ENCODE measurements around the gene TTR.

Gene TTR

GRCh38 chr18:31591628-31592027 lies at the start of gene TTR:
Gene TTR, plus strand, starts transcription at chr18:31591877. Its CDS starts 26 bp downstream, at chr18:31591903.
- H3K36me3 ChIP-seq (ENCODE audit: insufficient read depth, low read depth, low read length), result no peaks in the 10 kb centered on the region
- H3K27ac ChIP-seq (ENCODE audit: low read length), result no peak within 1 kb of the TSS
- H3K9me3 ChIP-seq (ENCODE audit: insufficient read depth, low read depth, low read length), result no peaks in the 10 kb centered on the region
- H3K4me1 ChIP-seq (ENCODE audit: insufficient read depth, low read length), result no peaks in the 10 kb centered on the region
- no peaks in the 10 kb centered on the region for H3K27me3 ChIP-seq (ENCODE audit: insufficient read depth, low read length)
- H3K9ac ChIP-seq (ENCODE audit: low read depth, low read length), result no peak within 1 kb of the TSS
- H3K4me3 ChIP-seq (ENCODE audit: low read length), result no peak within 1 kb of the TSS

DNA sequence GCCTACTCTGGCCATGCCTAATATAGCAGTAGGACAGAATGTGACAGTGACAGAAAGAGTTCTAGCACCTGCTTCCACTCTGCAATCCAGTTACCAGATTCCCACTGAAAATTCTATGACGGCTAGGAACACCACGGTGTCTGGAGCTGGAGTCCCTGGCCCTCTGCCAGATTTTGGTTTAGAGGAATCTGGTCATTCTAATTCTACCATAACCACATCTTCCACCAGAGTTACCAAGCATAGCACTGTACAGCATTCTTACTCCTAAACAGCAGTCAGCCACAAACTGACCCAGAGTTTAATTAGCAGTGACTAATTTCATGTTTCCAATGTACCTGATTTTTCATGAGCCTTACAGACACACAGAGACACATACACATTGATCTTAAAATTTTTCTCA lies 45.2 kb upstream of the TTR start:
- no peaks in the 10 kb centered on the region for H3K27me3 ChIP-seq (ENCODE audit: insufficient read depth, low read length)
- no peak overlapping the region for H3K27ac ChIP-seq (ENCODE audit: low read length)
- no peaks in the 10 kb centered on the region; the same call in 1 of the 2 replicates for H3K4me1 ChIP-seq (ENCODE audit: insufficient read depth, low read length)
- peaks cover 58% of the 10 kb centered on the region for H3K36me3 ChIP-seq (ENCODE audit: insufficient read depth, low read depth, low read length)
- H3K9ac ChIP-seq (ENCODE audit: low read depth, low read length), result no peak overlapping the region
- no peak overlapping the region for H3K4me3 ChIP-seq (ENCODE audit: low read length)
- no peaks in the 10 kb centered on the region for H3K9me3 ChIP-seq (ENCODE audit: insufficient read depth, low read depth, low read length)

- H3K4me3 ChIP-seq (ENCODE audit: low read length), result no peak overlapping the region
- peaks cover 34% of the 10 kb centered on the region for H3K36me3 ChIP-seq (ENCODE audit: insufficient read depth, low read depth, low read length)
- no peaks in the 10 kb centered on the region; the same call in 1 of the 2 replicates for H3K4me1 ChIP-seq (ENCODE audit: insufficient read depth, low read length)
- H3K27me3 ChIP-seq (ENCODE audit: insufficient read depth, low read length), result no peaks in the 10 kb centered on the region
- no peak overlapping the region for H3K27ac ChIP-seq (ENCODE audit: low read length)
- H3K9me3 ChIP-seq (ENCODE audit: insufficient read depth, low read depth, low read length), result no peaks in the 10 kb centered on the region
- H3K9ac ChIP-seq (ENCODE audit: low read depth, low read length), result no peak overlapping the region
Measured at GRCh38 chr18:31548853-31549252, 42.8 kb upstream of the TTR start.

DNA sequence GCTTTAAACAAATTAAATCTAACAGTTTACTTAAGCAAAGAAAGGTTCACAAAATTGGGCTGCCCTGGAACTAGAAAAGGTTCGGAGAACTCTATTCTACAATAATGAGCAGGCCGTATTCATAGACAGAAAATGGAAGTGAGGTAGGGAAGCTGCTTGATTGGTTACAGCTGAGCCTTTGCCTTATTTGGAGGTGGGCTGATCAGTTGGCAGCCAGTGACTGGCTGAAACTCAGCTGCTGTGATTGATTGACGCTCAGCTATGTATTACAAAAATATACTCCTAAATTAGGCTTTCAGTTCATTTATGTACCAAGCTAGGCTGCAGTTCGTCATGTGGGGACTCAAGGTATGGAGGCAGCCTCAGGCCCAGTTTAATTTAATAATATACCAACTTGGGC lies 42.3 kb upstream of the TTR start:
- Histone ChIP-seq H3K36me3 (ENCODE audit: insufficient read depth, low read depth, low read length) (peaks cover 29% of the 10 kb centered on the region), H3K9me3 (ENCODE audit: insufficient read depth, low read depth, low read length) (no peaks in the 10 kb centered on the region), H3K9ac (ENCODE audit: low read depth, low read length) (no peak overlapping the region), H3K4me3 (ENCODE audit: low read length) (no peak overlapping the region), H3K27me3 (ENCODE audit: insufficient read depth, low read length) (no peaks in the 10 kb centered on the region), H3K4me1 (ENCODE audit: insufficient read depth, low read length) (peaks cover 1% of the 10 kb centered on the region; the same call in 1 of the 2 replicates), H3K27ac (ENCODE audit: low read length) (no peak overlapping the region)

DNA sequence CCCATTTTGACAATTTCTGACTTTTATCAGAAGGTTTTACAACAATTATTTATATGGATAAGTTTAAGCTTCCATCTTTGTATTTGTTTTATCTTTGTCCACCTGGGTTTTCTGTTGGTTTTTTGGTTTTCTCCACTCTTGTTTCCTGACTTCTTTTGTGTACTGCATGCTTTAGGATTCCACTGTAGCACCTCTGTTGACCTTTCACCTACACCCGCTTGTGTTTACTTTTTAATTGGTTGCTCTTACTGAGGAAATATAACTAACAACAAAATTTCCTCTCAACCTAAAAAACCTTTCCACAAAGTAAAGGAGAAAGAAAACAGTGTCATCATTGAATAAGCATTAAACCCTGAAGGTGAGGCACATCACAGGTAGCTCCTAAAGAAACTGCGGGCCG lies 39.8 kb upstream of the TTR start:
- Histone ChIP-seq H3K9me3 (ENCODE audit: insufficient read depth, low read depth, low read length) (no peaks in the 10 kb centered on the region), H3K36me3 (ENCODE audit: insufficient read depth, low read depth, low read length) (peaks cover 4% of the 10 kb centered on the region), H3K4me3 (ENCODE audit: low read length) (no peak overlapping the region), H3K9ac (ENCODE audit: low read depth, low read length) (no peak overlapping the region), H3K27me3 (ENCODE audit: insufficient read depth, low read length) (no peaks in the 10 kb centered on the region), H3K27ac (ENCODE audit: low read length) (no peak overlapping the region), H3K4me1 (ENCODE audit: insufficient read depth, low read length) (peaks cover 3% of the 10 kb centered on the region; the same call in 1 of the 2 replicates)

DNA sequence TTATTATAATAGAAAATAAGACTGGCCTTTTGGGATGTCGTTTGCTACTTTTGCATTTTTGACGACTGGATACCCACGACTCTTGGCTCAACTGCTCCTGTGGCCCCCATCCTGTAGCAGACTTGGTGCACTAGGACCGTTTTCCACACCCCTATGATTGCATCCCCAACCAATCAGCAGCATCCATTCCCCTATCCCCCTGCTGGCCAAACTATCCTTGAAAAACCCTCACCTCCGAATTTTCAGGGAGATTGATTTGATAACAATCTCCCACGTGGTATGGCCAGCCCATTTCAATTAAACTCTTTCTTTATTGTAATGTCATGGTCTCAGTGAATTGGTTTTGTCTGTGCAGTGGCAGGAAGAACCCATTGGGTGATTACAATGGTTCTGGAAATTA lies 37.9 kb upstream of the TTR start:
- H3K4me1 ChIP-seq (ENCODE audit: insufficient read depth, low read length), result peaks cover 3% of the 10 kb centered on the region; the same call in 1 of the 2 replicates
- H3K27me3 ChIP-seq (ENCODE audit: insufficient read depth, low read length), result no peaks in the 10 kb centered on the region
- H3K9ac ChIP-seq (ENCODE audit: low read depth, low read length), result no peak overlapping the region
- no peaks in the 10 kb centered on the region for H3K9me3 ChIP-seq (ENCODE audit: insufficient read depth, low read depth, low read length)
- no peaks in the 10 kb centered on the region for H3K36me3 ChIP-seq (ENCODE audit: insufficient read depth, low read depth, low read length)
- H3K4me3 ChIP-seq (ENCODE audit: low read length), result no peak overlapping the region
- H3K27ac ChIP-seq (ENCODE audit: low read length), result no peak overlapping the region

DNA sequence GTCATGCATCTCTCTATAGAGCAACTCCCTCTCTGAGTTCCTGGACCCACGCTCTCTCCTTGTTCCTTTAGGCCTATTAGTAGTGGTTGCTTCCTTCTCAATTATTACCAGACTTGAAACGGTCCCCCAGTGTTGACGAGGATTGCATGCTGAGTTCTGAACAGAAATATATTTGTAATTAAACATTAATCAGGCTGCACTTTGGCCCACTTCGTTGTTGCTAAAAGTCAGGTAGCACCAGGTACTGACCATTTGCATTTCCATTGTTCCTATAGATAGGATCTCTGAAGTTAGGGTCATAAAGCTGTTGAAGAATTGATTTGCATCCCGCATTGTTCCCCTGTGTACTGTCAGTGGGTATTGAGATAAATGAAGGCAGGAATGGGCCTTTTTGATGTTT lies 36.9 kb upstream of the TTR start:
- no peak overlapping the region for H3K4me3 ChIP-seq (ENCODE audit: low read length)
- H3K9ac ChIP-seq (ENCODE audit: low read depth, low read length), result no peak overlapping the region
- H3K36me3 ChIP-seq (ENCODE audit: insufficient read depth, low read depth, low read length), result no peaks in the 10 kb centered on the region
- no peaks in the 10 kb centered on the region for H3K27me3 ChIP-seq (ENCODE audit: insufficient read depth, low read length)
- peaks cover 3% of the 10 kb centered on the region; the same call in 1 of the 2 replicates for H3K4me1 ChIP-seq (ENCODE audit: insufficient read depth, low read length)
- H3K27ac ChIP-seq (ENCODE audit: low read length), result no peak overlapping the region
- no peaks in the 10 kb centered on the region for H3K9me3 ChIP-seq (ENCODE audit: insufficient read depth, low read depth, low read length)

- Histone ChIP-seq H3K4me3 (ENCODE audit: low read length) (no peak overlapping the region), H3K4me1 (ENCODE audit: insufficient read depth, low read length) (peaks cover 3% of the 10 kb centered on the region; the same call in 1 of the 2 replicates), H3K9me3 (ENCODE audit: insufficient read depth, low read depth, low read length) (no peaks in the 10 kb centered on the region), H3K36me3 (ENCODE audit: insufficient read depth, low read depth, low read length) (no peaks in the 10 kb centered on the region), H3K27me3 (ENCODE audit: insufficient read depth, low read length) (no peaks in the 10 kb centered on the region), H3K9ac (ENCODE audit: low read depth, low read length) (no peak overlapping the region), H3K27ac (ENCODE audit: low read length) (no peak overlapping the region)
Measured at GRCh38 chr18:31555971-31556747, 35.5 kb upstream of the TTR start.

DNA sequence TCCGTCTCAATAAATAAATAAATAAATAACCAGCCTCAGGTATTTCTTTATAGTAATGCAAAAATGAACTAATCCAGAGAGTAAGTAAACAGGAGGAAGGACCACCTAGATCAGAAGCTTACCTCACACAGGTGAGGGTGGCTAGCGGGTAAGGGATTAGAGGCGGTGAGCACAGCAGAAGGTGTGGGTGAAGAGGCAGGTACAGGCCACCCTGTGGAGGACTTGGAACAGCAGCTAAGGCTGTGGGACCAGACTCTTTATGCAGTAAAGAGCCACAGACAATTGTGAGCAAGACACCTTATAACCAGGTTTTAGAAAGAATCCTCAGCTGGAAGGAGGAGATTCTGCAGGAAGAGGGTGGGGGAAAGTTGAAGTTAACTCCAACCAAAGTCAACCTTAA lies 34.2 kb upstream of the TTR start:
- Histone ChIP-seq H3K27ac (ENCODE audit: low read length) (no peak overlapping the region), H3K27me3 (ENCODE audit: insufficient read depth, low read length) (no peaks in the 10 kb centered on the region)

DNA sequence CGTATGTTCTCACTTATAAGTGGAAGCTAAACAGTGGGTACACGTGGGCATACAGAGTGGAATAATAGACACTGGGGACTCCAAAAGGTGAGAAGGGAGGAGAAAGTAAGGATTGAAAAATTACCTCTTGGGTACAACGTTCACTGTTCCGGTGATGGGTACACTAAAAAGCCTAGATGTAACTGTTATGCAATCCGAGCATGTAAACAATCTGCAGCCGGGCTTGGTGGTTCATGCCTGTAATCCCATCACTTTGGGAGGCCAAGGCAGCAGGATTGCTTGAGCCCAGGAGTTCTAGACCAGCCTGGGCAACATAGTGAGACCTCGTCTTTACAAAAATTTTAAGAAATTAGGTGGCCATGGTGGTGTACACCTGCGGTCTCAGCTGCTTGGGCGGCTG lies 33.1 kb upstream of the TTR start:
- Histone ChIP-seq H3K9me3 (ENCODE audit: insufficient read depth, low read depth, low read length) (no peaks in the 10 kb centered on the region), H3K4me3 (ENCODE audit: low read length) (no peak overlapping the region), H3K27me3 (ENCODE audit: insufficient read depth, low read length) (no peaks in the 10 kb centered on the region), H3K36me3 (ENCODE audit: insufficient read depth, low read depth, low read length) (no peaks in the 10 kb centered on the region), H3K4me1 (ENCODE audit: insufficient read depth, low read length) (peaks cover 3% of the 10 kb centered on the region; the same call in 1 of the 2 replicates), H3K27ac (ENCODE audit: low read length) (no peak overlapping the region), H3K9ac (ENCODE audit: low read depth, low read length) (no peak overlapping the region)

More for the DNA sequence above, 34.2 kb upstream of the TTR start:
- Histone ChIP-seq H3K9ac (ENCODE audit: low read depth, low read length) (no peak overlapping the region), H3K4me1 (ENCODE audit: insufficient read depth, low read length) (peaks cover 3% of the 10 kb centered on the region; the same call in 1 of the 2 replicates), H3K4me3 (ENCODE audit: low read length) (no peak overlapping the region), H3K36me3 (ENCODE audit: insufficient read depth, low read depth, low read length) (no peaks in the 10 kb centered on the region), H3K9me3 (ENCODE audit: insufficient read depth, low read depth, low read length) (no peaks in the 10 kb centered on the region)

- Histone ChIP-seq H3K4me3 (ENCODE audit: low read length) (no peak overlapping the region), H3K27ac (ENCODE audit: low read length) (no peak overlapping the region), H3K4me1 (ENCODE audit: insufficient read depth, low read length) (no peaks in the 10 kb centered on the region), H3K27me3 (ENCODE audit: insufficient read depth, low read length) (no peaks in the 10 kb centered on the region), H3K9me3 (ENCODE audit: insufficient read depth, low read depth, low read length) (no peaks in the 10 kb centered on the region), H3K9ac (ENCODE audit: low read depth, low read length) (no peak overlapping the region), H3K36me3 (ENCODE audit: insufficient read depth, low read depth, low read length) (no peaks in the 10 kb centered on the region)
Measured at GRCh38 chr18:31562726-31563125, 29.0 kb upstream of the TTR start.

- Histone ChIP-seq H3K9me3 (ENCODE audit: insufficient read depth, low read depth, low read length) (no peaks in the 10 kb centered on the region), H3K4me1 (ENCODE audit: insufficient read depth, low read length) (no peaks in the 10 kb centered on the region), H3K4me3 (ENCODE audit: low read length) (no peak overlapping the region), H3K27ac (ENCODE audit: low read length) (no peak overlapping the region), H3K36me3 (ENCODE audit: insufficient read depth, low read depth, low read length) (no peaks in the 10 kb centered on the region), H3K9ac (ENCODE audit: low read depth, low read length) (no peak overlapping the region), H3K27me3 (ENCODE audit: insufficient read depth, low read length) (no peaks in the 10 kb centered on the region)
Measured at GRCh38 chr18:31563778-31564177, 27.9 kb upstream of the TTR start.

Data from iPS-20b (cell line).